Epithelial cell of esophagus (primary cell): ENCODE data around the gene MPZL2.
"Not testable (repeated sequence)": the region's sequence is repeated elsewhere in the genome, so short reads cannot be mapped to it uniquely, and the experiment has no call there.

Experiments
- DNase-seq: peaks from one replicate; pipeline ENCODE4 v3.0.0; 2010; ENCODE audit warnings: low read depth
- H3K4me3 ChIP-seq: 2 replicates; pipeline ENCODE4 v1.5.1; 2011; ENCODE audit warnings: mild to moderate bottlenecking, low read length, control low read depth
- CTCF ChIP-seq: IDR thresholded peaks from 2 replicates; pipeline ENCODE4 v1.5.1; 2011; ENCODE audit warnings: low read depth, mild to moderate bottlenecking, low read length, control low read depth, inconsistent platforms; ENCODE audit not compliant: insufficient read depth; ENCODE audit errors: missing control alignments

MPZL2 gene

GRCh38 chr11:118263695-118264568 lies at the start of gene MPZL2:
MPZL2 (minus strand) TSS chr11:118264297; CDS start chr11:118264153, 144 bp downstream.
- peak; percentile 98 for DNase-seq
- peak within 1 kb of the TSS; percentile 91 for H3K4me3 ChIP-seq
- peak; percentile 41 for TF ChIP-seq CTCF

GRCh38 chr11:118313242-118313641 lies 49.1 kb upstream of the MPZL2 start:
- no peak for TF ChIP-seq CTCF
- DNase-seq = no peak
- H3K4me3 ChIP-seq = no peak overlapping the region

GRCh38 chr11:118312328-118312727 lies 48.2 kb upstream of the MPZL2 start:
- no peak for TF ChIP-seq CTCF
- no peak overlapping the region for H3K4me3 ChIP-seq
- DNase-seq = no peak

- peak; percentile 9 for TF ChIP-seq CTCF
- H3K4me3 ChIP-seq = no peak overlapping the region
- DNase-seq = peak; percentile 23
These were observed 47.4 kb upstream of the MPZL2 start for GRCh38 chr11:118311518-118311917.

- no peak for DNase-seq
- TF ChIP-seq CTCF = no peak
- no peak overlapping the region for H3K4me3 ChIP-seq
These were observed 46.8 kb upstream of the MPZL2 start for GRCh38 chr11:118310781-118311485.

- TF ChIP-seq CTCF = no peak
These were observed 46.2 kb upstream of the MPZL2 start for GRCh38 chr11:118310271-118310670.

GRCh38 chr11:118308995-118309528 lies 45.0 kb upstream of the MPZL2 start:
- not testable (repeated sequence) for H3K4me3 ChIP-seq, DNase-seq

More at GRCh38 chr11:118310271-118310670, 46.2 kb upstream of the MPZL2 start:
- no peak overlapping the region for H3K4me3 ChIP-seq
- DNase-seq = no peak
